Measurements from ENCODE around the gene ISL1.

ISL1 gene

DNA sequence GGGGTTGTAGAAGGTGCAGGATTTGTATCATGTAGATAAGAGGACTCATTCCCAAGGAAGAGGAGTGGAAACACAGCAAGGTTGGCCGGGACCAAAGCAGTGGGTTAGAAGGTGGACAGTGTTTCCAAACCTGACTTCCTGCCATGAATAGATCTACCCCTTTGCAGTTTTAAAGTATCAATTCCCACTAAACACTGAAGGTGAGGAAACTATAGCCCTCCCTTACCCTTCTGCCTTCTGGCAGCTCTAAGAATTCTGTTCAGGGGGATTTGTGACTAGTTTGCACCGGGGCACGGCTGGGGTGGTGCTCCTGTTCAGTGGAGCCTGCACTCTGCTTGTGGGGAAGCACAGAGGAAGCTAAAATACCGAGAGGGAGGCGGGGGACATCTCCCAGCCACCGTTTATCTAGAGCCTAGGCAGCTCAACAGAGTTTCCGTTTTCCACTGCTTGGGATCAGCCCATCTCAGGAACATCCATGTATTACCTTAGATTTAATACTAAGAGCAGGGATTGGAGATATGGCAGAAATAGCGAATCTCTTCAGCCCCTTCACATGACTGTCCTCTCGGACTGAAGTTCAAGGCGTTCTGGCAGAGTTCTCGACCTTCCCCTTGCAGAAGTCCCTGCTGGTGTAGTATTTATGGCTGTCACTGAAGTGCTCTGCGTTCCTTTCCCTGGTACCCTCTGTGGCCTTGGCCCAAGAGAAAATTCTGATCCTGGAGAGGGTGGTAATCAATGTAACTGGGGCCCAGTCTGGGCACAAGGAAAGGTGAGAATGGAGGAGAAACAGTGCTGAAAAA lies 5.4 kb downstream of the ISL1 start:
- TF ChIP-seq, protein P1, sequence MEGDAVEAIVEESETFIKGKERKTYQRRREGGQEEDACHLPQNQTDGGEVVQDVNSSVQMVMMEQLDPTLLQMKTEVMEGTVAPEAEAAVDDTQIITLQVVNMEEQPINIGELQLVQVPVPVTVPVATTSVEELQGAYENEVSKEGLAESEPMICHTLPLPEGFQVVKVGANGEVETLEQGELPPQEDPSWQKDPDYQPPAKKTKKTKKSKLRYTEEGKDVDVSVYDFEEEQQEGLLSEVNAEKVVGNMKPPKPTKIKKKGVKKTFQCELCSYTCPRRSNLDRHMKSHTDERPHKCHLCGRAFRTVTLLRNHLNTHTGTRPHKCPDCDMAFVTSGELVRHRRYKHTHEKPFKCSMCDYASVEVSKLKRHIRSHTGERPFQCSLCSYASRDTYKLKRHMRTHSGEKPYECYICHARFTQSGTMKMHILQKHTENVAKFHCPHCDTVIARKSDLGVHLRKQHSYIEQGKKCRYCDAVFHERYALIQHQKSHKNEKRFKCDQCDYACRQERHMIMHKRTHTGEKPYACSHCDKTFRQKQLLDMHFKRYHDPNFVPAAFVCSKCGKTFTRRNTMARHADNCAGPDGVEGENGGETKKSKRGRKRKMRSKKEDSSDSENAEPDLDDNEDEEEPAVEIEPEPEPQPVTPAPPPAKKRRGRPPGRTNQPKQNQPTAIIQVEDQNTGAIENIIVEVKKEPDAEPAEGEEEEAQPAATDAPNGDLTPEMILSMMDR (conservative IDR thresholded peaks at IDR 0.05) = no peak
- H3K27ac ChIP-seq = no peak overlapping the region

DNA sequence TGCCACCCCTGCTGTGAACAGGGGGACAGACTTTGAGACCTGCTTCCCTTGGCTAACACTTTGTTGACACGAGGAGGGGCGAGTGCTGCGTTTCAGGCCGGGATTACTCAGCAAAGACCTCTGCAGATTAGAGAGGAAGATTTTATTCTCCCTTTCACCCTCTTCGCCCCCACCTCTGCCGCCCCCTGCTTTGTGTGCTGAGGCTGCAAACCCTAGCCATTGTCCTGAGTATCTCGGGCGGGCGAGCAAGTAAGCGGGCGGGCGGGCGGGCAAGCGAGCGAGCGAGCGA lies 6.0 kb downstream of the ISL1 start:
- no peak overlapping the region for H3K27ac ChIP-seq
- TF ChIP-seq, protein P1 (conservative IDR thresholded peaks at IDR 0.05) = no peak

DNA sequence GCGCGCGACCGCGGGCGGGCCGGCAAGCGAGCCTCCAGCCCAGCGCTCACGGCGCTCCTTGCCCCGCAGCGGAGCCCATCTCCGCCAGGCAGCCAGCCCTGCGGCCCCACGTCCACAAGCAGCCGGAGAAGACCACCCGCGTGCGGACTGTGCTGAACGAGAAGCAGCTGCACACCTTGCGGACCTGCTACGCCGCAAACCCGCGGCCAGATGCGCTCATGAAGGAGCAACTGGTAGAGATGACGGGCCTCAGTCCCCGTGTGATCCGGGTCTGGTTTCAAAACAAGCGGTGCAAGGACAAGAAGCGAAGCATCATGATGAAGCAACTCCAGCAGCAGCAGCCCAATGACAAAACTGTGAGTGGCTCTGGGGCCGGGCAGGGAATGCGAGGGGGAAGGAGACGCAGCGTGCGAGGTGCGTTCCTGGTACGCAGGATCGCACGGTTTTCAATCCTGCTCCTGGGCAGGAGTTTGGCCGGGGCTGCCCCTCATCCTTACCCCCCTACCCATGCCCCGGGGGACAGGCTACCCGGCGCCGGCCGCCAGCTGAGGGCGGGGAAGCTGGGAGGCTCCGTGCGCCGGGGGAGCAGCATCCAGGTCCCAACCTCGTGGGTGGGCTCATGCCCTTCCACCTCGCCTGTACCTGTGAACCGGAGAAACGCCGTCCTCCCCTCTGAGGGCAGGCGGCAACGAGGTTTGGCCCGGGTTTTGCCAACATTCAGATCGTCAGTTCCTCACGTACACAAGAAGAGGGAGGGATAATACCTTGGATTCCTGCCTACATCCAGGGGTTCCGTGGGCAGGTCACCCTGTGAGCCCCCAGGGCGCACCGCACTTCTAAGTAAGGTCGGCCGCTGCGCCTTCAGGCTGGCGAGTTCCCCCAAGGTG lies 6.6 kb downstream of the ISL1 start:
- TF ChIP-seq, protein P1 (conservative IDR thresholded peaks at IDR 0.05) = no peak
- no peak overlapping the region for H3K27ac ChIP-seq

DNA sequence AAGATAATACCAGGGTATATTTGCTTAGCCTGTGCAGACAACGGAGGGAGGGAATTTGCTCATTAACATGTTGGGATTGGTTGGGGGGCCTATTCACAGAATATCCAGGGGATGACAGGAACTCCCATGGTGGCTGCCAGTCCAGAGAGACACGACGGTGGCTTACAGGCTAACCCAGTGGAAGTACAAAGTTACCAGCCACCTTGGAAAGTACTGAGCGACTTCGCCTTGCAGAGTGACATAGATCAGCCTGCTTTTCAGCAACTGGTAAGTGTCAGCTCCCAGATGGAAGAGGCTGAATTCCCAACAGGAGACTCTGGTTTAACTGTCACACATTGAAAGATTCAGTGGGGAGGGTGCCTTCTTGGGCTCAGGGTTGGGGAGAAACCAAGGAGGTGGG lies 7.9 kb downstream of the ISL1 start:
- no peak overlapping the region for H3K27ac ChIP-seq
- TF ChIP-seq, protein P1 (conservative IDR thresholded peaks at IDR 0.05) = no peak

DNA sequence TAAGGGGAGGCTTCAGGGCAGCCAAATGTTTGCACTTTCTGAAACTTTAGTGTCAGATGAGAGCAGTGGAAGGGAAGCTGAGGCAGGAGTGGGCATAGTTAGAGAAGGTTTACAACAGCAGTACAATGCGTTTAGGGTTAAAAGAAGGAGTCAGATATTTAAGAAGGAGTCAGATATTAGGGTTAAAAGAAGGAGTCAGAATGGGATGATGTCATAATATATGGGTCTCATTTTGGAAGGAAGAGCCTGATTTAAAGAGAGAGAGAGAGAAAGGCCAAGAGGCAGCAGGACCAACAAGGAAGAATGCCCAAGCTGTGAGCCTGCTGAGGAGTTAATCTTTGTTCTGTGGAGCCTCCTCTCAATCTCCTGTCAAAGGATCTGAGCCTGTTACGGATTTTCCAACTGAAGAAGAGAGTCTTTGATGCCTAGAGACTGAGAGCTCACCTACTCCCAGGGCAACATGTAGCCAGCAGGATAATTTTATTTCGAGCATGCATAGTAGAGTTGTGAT lies 9.5 kb downstream of the ISL1 start:
- no peak overlapping the region for H3K27ac ChIP-seq
- TF ChIP-seq, protein P1 (conservative IDR thresholded peaks at IDR 0.05) = no peak

DNA sequence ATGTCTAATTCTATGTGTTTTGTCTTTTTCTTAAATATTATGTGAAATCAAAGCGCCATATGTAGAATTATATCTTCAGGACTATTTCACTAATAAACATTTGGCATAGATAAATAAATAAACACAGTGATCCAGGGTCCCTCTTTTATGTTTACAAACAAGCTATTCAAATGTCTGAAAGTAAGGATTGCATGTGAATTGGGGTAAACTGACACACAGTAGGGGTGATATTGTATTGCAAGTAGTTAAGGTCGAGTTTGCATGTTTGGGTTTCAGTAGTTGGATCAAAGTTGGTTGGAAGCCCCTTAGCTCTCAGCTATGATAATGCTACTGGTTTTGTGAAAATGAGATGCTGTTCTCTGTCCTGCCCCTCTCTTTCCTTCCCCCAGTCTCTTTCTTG lies 11.4 kb downstream of the ISL1 start:
- H3K27ac ChIP-seq = no peak overlapping the region

DNA sequence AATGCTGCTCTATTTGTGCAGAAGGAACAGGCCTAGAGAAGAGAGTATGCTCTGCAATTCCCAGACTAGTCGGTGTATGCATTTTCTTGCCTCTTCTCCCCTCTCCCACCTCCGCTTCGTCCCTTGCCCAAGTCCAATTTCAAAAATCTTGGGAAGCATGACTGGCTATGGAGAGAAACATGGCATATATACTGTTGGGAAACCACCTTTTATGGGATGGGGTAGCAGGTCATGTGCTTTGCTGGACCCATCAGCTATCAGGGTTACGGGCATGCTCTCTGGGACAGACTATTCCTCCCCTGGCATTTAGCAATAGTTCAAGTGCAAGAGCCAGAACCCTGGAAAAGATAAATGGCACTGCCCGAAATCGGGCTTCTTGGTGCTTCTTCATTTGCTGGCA lies 12.0 kb downstream of the ISL1 start:
- TF ChIP-seq, protein P1 (conservative IDR thresholded peaks at IDR 0.05) = no peak
- H3K27ac ChIP-seq = no peak overlapping the region

More for the DNA sequence above, 11.4 kb downstream of the ISL1 start:
- TF ChIP-seq, protein P1 (conservative IDR thresholded peaks at IDR 0.05) = no peak

All from VCaP (cell line).